Right forelimb (tissue), 1 donor: ENCODE results near the gene RBM11.
"Not testable (repeated sequence)": the region's sequence is repeated elsewhere in the genome, so short reads cannot be mapped to it uniquely, and the experiment has no call there.

Source experiments
- DNase-seq: peaks from one replicate; pipeline ENCODE4 v3.0.0-alpha.2; 2018

The RBM11 gene, protein sequence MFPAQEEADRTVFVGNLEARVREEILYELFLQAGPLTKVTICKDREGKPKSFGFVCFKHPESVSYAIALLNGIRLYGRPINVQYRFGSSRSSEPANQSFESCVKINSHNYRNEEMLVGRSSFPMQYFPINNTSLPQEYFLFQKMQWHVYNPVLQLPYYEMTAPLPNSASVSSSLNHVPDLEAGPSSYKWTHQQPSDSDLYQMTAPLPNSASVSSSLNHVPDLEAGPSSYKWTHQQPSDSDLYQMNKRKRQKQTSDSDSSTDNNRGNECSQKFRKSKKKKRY

DNA sequence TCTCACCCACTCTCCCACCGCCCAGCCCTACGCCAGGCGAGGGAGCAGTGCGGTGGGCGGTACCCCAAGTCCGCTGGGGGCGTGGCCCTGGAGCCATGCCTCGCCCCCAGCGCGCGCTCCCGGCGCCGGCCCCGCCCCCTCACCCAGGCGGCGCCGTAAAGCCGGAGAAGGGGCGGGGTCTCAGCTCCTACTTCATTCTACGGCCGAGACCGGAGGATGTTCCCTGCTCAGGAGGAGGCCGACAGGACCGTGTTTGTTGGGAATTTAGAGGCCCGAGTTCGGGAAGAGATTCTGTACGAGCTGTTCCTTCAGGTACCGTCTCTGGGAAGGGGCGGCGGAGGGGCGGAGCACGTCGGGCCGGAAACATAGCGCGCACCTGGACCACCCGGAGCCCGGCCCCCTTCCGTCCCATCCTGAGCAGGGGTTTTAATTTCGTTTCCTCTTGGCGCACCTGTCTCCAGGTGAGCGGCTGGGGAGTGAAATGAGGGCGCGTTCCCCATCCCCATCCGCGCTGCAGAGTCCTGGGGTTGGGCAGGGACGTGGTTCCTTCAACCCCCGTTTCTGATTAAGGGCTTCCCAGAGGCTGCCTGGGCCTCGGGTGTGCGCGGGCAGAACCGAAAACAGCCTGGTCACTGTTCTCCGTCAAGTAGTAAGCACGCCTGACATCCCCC, at the start of gene RBM11:
Gene RBM11, plus strand, starts transcription at position 187 of the 671 bp plus-strand sequence. Its CDS starts 30 bp downstream, at position 217.
- DNase-seq, result peak; percentile 69

GRCh38 chr21:14166463-14167223, 49.3 kb upstream of the RBM11 start:
- not testable (repeated sequence) for DNase-seq

DNA sequence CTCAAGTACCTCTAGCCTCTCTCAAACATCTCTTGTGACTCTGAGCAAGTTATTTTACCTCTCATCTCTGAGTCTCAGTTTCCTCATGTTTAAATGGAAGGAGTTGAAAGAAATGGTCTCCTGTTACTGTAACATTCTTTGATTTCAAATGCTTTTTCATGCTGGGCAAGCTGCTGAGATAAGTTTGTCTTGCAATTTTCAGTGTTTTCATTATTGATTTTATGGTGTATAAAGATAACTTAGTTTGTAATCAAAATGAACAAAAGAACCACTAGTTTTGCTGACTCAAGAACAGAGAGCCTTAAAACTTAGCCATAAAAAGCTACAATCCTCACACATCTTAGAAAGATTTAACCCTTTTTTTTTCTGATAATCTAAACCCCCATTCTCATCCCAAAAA, 9.7 kb upstream of the RBM11 start:
- DNase-seq, result no peak

- DNase-seq, result no peak
Observed at GRCh38 chr21:14210738-14211137, 5.2 kb upstream of the RBM11 start, which contains the start of gene LIPI. LIPI (minus strand) TSS chr21:14210955; CDS start chr21:14210845, 110 bp downstream.

DNA sequence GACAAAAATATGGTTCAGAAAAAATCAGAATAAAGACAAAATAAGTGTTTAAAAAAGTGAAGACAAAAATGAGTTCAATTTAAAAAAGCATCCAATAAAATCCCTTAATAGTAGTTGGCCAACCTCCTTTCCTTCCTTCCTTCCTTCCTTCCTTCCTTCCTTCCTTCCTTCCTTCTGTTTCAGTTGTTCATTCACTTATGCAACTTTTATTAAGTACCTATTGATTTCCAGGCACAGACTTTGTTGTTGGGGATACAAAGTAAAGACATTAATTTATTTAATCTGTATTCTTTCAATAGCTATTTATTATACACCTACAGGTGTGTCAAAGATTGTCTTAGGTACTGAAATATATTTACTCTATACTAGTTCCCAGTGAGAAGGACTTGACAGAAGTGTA, 2.8 kb upstream of the RBM11 start:
- DNase-seq, result no peak

DNA sequence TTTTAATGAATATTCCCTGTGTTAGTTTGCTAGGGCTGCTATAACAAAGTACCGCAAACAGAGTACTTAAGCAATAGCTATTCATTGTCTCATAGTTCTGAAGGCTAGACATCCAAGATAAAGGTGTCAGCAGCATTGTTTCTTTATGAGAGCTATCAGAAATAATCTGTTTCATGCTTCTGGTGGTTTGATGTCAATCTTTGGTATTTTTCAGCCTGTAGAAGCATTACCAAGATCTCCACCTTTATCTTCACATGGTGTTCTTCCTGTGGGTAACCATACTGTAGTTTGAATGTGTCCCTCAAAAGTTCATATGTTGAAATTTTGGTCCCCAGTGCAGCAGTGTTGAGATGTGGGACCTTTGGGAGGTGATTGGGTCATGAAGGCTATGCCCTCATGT, 7.4 kb downstream of the RBM11 start:
- no peak for DNase-seq

DNA sequence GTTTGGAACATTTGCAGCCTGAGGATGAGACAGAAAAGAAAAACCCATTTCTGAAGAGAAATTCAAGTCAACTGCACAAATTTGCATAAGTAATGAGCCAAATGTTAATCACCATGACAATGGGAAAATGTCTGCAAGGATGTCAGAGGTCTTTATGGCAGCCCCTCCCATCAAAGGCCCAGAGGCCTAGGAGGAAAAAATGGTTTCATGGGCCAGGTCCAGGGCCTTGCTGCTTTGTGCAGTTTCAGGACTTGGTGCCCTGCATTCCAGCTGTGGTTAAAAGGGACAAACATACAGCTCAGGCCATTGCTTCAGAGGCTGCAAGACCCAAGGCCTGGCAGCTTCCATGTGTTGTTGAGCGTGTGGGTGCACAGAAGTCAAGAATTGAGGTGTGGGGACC, 13.4 kb downstream of the RBM11 start:
- DNase-seq, result no peak

DNA sequence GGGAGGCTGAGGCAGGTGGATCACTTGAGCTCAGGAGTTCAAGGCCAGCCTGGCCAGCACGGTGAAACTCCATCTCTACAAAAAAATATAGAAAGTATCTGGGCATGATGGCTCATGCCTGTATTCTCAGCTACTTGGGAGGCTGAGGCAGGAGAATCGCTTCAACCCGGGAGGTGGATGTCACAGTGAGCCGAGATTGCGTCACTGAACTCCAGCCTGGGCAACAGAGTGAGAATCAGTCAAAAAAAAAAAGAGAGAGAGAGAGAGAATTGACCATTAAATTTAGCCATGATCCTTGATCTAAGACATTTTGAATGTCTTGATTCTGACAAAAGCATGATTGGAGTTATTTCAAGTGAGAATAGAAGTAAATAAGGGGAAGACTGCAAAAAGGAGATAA, 19.1 kb downstream of the RBM11 start:
- no peak for DNase-seq

GRCh38 chr21:14236180-14236579, 20.2 kb downstream of the RBM11 start:
- DNase-seq, result no peak

- DNase-seq, result no peak
Observed at GRCh38 chr21:14239281-14239680, 23.3 kb downstream of the RBM11 start.

GRCh38 chr21:14241297-14241696, 25.3 kb downstream of the RBM11 start:
- DNase-seq, result no peak

GRCh38 chr21:14243461-14243860, 27.5 kb downstream of the RBM11 start:
- no peak for DNase-seq

GRCh38 chr21:14243874-14244273, 27.9 kb downstream of the RBM11 start:
- no peak for DNase-seq

- no peak for DNase-seq
Observed at GRCh38 chr21:14244911-14245310, 29.0 kb downstream of the RBM11 start.

- DNase-seq, result no peak
Observed at GRCh38 chr21:14245711-14246110, 29.8 kb downstream of the RBM11 start.

DNA sequence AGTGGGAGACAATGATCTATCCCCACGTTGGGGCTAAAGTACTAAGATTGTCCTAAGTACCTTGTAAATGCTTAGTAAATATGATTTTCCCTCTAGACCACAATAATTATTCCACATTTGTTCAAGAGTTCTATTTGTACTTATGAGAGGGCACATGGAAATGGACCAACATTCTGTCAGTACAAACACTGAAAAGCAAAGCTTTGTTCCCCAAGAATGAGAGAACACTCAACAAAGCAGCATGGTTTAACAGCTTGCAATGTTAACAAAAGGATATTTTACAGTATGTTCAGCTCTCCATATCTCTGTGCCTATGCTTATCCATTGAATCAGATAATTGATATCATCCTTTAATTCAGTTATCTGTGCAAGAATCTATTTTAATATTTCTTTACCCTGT, 35.4 kb downstream of the RBM11 start:
- DNase-seq, result no peak

GRCh38 chr21:14259747-14260146, 43.8 kb downstream of the RBM11 start:
- no peak for DNase-seq

DNA sequence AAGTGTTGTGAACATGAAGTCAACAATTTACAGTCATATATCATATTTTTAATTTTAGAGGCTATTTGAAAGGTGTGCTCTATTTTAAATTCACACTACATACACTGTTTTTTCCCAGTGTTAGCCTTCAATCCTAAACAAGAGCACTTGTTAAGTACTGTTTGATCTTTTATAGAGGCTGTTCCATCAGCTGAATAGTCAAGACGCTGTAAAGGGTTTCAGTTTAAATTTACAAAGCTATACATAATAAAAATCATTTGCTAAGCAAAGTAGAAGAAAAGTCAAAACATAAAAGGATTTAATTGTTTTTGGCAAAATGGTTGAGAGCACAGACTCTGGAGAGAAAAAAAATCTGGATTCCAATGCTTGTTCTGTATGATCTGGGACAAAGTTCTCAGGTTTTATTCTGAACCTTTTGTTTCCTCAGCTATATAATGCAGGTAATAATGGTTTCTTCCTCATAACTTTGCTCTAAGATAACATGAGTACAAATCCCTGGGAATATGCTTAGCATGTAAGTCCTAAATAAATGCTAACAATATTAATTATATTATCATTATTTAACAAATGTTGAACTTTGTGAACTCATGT, 44.3 kb downstream of the RBM11 start:
- DNase-seq, result no peak

DNA sequence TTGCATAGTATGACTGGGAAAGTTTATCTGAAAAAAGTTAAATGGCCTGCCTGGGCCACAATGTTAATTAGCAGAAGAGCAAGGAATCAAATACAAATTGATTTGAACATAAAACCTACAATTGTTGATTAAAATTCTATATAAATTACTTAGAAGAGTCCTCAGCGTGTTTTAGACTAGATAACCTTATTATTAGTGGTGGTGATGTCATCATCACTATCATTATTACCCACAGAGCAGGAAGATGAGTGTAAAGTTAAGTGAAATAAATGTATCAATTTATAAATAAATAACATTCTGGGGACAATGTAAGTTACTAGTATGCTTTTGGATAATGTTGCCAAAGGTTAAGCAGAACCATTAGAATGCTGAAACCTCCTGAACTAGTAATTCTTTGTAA, 46.1 kb downstream of the RBM11 start:
- DNase-seq, result no peak

- no peak for DNase-seq
Observed at GRCh38 chr21:14263879-14264278, 47.9 kb downstream of the RBM11 start.

DNA sequence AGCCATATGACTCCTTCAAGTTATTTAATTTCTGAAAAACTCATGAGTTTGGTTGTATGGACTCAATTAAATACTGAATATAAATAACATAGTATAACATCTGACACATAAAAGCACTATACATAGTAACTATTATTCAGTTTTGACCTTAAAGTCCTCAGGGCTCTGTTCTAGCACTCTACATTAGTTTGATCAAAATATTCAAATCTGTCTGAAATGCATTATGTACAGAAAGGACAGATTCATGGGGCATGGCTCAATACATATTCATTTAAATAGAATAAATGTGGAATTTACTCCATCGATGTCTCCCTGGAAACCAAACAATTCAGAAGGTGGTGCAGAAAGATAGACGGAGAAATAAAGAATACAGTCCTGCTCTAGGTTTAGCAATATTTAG, 49.1 kb downstream of the RBM11 start:
- DNase-seq, result no peak

DNA sequence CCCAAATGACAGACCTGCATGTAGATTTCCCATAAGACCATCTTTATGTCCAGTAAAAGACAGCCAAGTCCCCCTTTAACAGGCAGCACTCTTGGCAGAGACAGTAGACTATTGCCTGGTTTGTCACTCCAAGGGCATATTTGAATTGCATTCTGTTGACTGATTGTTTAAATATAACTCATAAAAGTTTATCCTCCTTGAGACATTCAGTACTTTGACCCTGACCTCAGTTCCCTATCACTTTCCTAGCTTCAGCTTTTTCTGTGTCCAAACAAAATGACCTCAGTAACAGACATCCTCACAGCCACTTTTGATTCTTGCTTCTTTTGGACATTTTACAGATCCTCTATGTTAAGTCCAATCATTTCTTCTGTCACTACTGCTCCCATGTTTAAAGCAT, 51.1 kb downstream of the RBM11 start:
- DNase-seq, result no peak

DNA sequence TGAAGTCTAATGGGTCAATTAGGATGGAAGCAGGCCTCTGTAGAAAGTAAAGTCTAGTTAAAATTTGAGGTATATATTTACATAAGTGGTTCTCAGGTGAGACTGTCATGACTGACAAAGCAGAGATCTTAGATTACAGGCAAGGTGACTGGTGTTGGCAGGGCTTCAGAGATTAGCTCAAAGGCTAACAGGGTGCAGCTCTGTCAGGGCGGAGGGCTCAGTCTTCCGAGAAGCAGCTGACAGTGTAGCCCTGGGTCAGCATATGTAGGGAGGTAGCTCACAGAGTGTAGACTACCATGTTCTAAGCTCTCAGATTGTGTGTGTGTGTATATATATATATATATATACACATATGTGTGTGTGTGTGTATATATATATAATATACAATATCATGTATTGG, 54.7 kb downstream of the RBM11 start:
- DNase-seq, result no peak
